Panc1 (cell line): Measurements from ENCODE around the gene FREM3.

ENCODE experiments used
- POLR2AphosphoS5 ChIP-seq: IDR thresholded peaks from 2 replicates; pipeline ENCODE4 v1.6.1; 2012; ENCODE audit warnings: mild to moderate bottlenecking, low read depth, low read length, moderate library complexity
- SIN3A ChIP-seq: IDR thresholded peaks from 2 replicates; pipeline ENCODE4 v1.6.1; 2012; ENCODE audit warnings: low read depth, mild to moderate bottlenecking, low read length, moderate library complexity, borderline replicate concordance; ENCODE audit not compliant: insufficient read depth
- TCF7L2 ChIP-seq: IDR thresholded peaks from 2 replicates; pipeline ENCODE4 v1.6.1; 2011; ENCODE audit warnings: mild to moderate bottlenecking, low read depth, low read length, inconsistent platforms
- TF ChIP-seq, protein P1 (sequence below): fragments of 450-650 bp; IDR thresholded peaks from 2 replicates; pipeline ENCODE4 v1.5.1; 2017; ENCODE audit warnings: mild to moderate bottlenecking
- TF ChIP-seq, protein P2 (sequence below), 2 experiments: IDR thresholded peaks; 2 replicates each; pipeline ENCODE4 v1.6.1; 2011 to 2012; ENCODE audit warnings: low read depth in 2 of 2, control low read depth in 1 of 2, low read length in 1 of 2, mild to moderate bottlenecking in 1 of 2, moderate library complexity in 1 of 2; ENCODE audit not compliant: insufficient read depth in 1 of 2

- TF ChIP-seq, protein P1, sequence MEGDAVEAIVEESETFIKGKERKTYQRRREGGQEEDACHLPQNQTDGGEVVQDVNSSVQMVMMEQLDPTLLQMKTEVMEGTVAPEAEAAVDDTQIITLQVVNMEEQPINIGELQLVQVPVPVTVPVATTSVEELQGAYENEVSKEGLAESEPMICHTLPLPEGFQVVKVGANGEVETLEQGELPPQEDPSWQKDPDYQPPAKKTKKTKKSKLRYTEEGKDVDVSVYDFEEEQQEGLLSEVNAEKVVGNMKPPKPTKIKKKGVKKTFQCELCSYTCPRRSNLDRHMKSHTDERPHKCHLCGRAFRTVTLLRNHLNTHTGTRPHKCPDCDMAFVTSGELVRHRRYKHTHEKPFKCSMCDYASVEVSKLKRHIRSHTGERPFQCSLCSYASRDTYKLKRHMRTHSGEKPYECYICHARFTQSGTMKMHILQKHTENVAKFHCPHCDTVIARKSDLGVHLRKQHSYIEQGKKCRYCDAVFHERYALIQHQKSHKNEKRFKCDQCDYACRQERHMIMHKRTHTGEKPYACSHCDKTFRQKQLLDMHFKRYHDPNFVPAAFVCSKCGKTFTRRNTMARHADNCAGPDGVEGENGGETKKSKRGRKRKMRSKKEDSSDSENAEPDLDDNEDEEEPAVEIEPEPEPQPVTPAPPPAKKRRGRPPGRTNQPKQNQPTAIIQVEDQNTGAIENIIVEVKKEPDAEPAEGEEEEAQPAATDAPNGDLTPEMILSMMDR, result no peak
- no peak for TF ChIP-seq POLR2AphosphoS5
- TF ChIP-seq, protein P2, sequence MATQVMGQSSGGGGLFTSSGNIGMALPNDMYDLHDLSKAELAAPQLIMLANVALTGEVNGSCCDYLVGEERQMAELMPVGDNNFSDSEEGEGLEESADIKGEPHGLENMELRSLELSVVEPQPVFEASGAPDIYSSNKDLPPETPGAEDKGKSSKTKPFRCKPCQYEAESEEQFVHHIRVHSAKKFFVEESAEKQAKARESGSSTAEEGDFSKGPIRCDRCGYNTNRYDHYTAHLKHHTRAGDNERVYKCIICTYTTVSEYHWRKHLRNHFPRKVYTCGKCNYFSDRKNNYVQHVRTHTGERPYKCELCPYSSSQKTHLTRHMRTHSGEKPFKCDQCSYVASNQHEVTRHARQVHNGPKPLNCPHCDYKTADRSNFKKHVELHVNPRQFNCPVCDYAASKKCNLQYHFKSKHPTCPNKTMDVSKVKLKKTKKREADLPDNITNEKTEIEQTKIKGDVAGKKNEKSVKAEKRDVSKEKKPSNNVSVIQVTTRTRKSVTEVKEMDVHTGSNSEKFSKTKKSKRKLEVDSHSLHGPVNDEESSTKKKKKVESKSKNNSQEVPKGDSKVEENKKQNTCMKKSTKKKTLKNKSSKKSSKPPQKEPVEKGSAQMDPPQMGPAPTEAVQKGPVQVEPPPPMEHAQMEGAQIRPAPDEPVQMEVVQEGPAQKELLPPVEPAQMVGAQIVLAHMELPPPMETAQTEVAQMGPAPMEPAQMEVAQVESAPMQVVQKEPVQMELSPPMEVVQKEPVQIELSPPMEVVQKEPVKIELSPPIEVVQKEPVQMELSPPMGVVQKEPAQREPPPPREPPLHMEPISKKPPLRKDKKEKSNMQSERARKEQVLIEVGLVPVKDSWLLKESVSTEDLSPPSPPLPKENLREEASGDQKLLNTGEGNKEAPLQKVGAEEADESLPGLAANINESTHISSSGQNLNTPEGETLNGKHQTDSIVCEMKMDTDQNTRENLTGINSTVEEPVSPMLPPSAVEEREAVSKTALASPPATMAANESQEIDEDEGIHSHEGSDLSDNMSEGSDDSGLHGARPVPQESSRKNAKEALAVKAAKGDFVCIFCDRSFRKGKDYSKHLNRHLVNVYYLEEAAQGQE (IDR thresholded peaks at IDR 0.05; ENCODE audit: insufficient read depth in 1 of 2, low read depth in 2 of 2, low read length in 1 of 2), result no peak
- TF ChIP-seq SIN3A, result no peak
- TF ChIP-seq TCF7L2, result no peak
Measured at GRCh38 chr4:143743591-143743990, 43.1 kb upstream of the FREM3 start.
